ENCODE results near the gene HSF5. TPM values are rescaled to one million over a fixed set of nuclear protein-coding genes. Genes with fewer than 3 reads are reported as not detected.

Gene HSF5
- total RNA-seq, 1 donor from 2014 or later: 5.5 TPM

DNA sequence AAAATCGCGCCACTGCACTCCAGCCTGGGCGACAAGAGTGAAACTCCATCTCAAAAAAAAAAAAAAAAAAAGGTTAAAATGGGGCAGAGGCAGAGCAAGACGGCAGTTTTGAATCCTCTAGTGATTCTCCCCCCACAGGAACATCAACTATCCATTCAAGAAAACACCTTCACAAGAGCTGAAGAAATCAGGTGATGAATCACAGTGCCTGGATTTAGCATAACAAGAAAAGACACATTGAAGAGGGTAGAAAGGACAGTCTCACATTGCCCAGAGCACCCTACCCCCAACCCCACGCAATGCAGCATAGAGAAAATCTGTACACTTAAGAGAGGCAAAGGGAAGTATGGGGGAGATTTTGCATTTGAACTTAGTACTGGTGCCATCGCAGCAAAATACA is 42.1 kb downstream of the HSF5 start:
- H3K36me3 Mint-ChIP-seq (ENCODE audit: low read depth): peaks cover 35% of the 10 kb centered on the region
- no peak overlapping the region for H3K4me3 Mint-ChIP-seq
- intact Hi-C loops (cut with micrococcal nuclease): no loop called here
- CTCF ChIA-PET: interaction anchor here (0.6 to 7.3 kb wide), 3 partner anchors 56 to 245 kb away, joined by 3 to 103 read pairs (median 3); no protein-coding TSS in a partner anchor
- DNase-seq (no peak), ATAC-seq (ENCODE audit: low read depth) (no peak)
- H3K27me3 Mint-ChIP-seq: no peaks in the 10 kb centered on the region
- POLR2A ChIA-PET: interaction anchor here (0.6 to 2.3 kb wide), 3 partner anchors 19 to 129 kb away, joined by 4 to 13 read pairs (median 8); no protein-coding TSS in a partner anchor
- no peak overlapping the region for H3K27ac Mint-ChIP-seq
- TF ChIP-seq, protein P1, sequence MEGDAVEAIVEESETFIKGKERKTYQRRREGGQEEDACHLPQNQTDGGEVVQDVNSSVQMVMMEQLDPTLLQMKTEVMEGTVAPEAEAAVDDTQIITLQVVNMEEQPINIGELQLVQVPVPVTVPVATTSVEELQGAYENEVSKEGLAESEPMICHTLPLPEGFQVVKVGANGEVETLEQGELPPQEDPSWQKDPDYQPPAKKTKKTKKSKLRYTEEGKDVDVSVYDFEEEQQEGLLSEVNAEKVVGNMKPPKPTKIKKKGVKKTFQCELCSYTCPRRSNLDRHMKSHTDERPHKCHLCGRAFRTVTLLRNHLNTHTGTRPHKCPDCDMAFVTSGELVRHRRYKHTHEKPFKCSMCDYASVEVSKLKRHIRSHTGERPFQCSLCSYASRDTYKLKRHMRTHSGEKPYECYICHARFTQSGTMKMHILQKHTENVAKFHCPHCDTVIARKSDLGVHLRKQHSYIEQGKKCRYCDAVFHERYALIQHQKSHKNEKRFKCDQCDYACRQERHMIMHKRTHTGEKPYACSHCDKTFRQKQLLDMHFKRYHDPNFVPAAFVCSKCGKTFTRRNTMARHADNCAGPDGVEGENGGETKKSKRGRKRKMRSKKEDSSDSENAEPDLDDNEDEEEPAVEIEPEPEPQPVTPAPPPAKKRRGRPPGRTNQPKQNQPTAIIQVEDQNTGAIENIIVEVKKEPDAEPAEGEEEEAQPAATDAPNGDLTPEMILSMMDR (IDR thresholded peaks at IDR 0.05): no peak
- H3K4me1 Mint-ChIP-seq: peaks cover 11% of the 10 kb centered on the region
- H3K9me3 Mint-ChIP-seq: no peaks in the 10 kb centered on the region

DNA sequence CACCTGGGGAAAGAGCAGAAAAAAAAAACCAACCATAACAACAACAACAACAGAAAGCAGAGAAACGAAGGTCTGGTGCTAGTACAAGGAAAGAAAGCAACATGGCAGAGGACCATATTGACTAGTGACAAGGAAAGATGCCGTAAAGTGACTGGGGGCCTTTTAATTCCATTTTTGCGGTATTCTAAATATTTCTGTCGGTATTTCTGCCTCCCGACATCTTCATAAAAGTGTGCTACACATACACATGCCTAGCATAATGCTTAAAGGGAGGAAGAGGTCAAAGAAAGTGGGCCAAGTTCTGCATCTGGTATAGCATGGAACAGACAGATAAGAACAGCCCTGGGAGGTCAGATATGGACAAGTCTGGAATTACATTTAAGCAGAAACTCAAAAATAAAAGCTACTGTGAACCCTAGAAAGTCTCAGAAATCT is 51.4 kb downstream of the HSF5 start:
- ChIA-PET POLR2A (no interaction called here), CTCF (interaction anchor here (1.2 kb wide), 1 partner anchor 133 kb away, joined by 5 read pairs; no protein-coding TSS in a partner anchor)
- Mint-ChIP-seq H3K4me3 (no peak overlapping the region), H3K27ac (no peak overlapping the region), H3K9me3 (no peaks in the 10 kb centered on the region), H3K27me3 (no peaks in the 10 kb centered on the region), H3K36me3 (ENCODE audit: low read depth) (peaks cover 23% of the 10 kb centered on the region), H3K4me1 (no peaks in the 10 kb centered on the region)
- TF ChIP-seq, protein P1 (IDR thresholded peaks at IDR 0.05): no peak
- DNase-seq: no peak
- no peak for ATAC-seq (ENCODE audit: low read depth)
- intact Hi-C loops (cut with micrococcal nuclease): no loop called here

DNA sequence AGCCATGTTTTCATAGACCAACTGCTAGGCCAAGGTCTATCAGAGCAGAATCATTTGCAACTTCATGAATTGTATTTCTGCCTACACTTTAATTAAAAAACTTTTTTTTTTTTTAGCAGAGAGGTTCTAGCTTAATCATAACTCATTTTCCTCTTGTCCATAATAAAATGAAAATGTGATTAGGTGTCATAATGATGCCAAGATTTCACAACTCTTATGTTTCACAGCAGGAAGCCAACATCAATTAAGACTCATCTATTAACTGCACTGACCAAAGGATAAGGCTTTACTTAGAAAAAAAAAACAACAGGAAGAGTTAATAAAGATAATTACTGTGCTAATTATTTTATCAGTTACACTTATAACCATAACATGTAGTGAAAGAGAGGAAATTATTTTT is 52.0 kb downstream of the HSF5 start:
- Mint-ChIP-seq H3K36me3 (ENCODE audit: low read depth) (peaks cover 22% of the 10 kb centered on the region), H3K27me3 (no peaks in the 10 kb centered on the region), H3K4me1 (no peaks in the 10 kb centered on the region), H3K27ac (no peak overlapping the region), H3K9me3 (no peaks in the 10 kb centered on the region), H3K4me3 (no peak overlapping the region)
- TF ChIP-seq, protein P1 (IDR thresholded peaks at IDR 0.05): no peak
- DNase-seq: no peak
- no peak for ATAC-seq (ENCODE audit: low read depth)
- ChIA-PET CTCF (interaction anchor here (0.6 to 3.6 kb wide), 4 partner anchors 18 to 236 kb away, joined by 3 to 14 read pairs (median 3); partner anchors contain the start of gene RNF43), POLR2A (no interaction called here)
- intact Hi-C loops (cut with micrococcal nuclease): no loop called here

DNA sequence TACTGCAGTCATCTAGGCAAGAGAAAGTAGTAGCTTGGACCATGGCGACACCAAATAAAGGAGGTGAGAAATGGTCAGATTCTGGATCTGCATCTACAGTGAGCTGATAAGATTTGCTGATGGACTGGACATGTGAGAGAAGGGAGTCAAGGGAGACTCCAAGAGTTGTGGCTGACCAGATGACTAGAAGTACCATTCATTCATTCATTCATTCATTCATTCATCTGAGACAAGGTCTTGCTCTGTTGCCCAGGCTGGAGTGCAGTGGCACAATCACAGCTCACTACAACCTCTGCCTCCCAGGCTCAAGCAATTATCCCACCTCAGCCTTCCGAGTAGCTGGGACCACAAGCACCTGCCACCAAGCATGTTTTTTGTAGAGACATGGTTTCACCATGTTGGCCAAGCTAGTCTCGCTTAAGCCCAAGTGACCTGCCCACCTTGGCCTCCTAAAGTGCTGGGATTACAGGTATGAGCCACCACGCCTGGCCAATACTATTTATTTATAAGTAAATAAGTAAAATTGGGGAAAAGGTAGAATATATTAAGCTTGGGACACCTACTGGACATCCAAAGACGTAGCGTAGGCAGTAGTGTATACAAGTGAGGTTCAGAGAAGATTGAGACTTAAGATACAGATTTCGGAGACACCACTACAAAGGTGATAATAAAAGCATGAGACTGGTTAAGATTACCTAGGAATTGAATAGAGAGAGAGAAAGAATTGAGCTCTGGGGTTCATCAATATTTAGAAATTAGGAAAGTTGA is 55.2 kb downstream of the HSF5 start:
- TF ChIP-seq, protein P1 (IDR thresholded peaks at IDR 0.05): no peak
- POLR2A ChIA-PET: interaction anchor here (1.0 to 2.5 kb wide), 3 partner anchors 87 to 116 kb away, joined by 3 to 8 read pairs (median 4); no protein-coding TSS in a partner anchor

DNA sequence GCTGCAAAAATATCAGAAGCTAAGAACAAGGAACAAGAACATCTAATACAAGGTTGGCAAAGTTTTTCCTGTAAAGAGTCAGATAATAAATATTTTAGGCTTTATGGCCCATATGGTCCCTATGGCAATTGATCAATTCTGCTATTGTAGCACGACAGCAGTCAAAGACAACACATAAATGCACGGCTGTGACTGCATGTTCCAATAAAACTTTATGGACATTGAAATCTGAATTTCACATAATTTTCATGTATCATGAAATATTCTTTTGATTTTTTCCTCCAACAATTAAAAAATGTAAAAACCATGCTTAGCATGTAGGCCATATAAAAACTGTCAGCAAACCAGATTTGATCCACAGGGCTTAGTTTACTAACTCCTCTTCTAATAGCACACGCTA is 60.4 kb downstream of the HSF5 start:
- DNase-seq (no peak), ATAC-seq (ENCODE audit: low read depth) (no peak)
- H3K4me1 Mint-ChIP-seq: peaks cover 6% of the 10 kb centered on the region
- H3K27ac Mint-ChIP-seq: no peak overlapping the region
- TF ChIP-seq, protein P1 (IDR thresholded peaks at IDR 0.05): no peak
- intact Hi-C loops (cut with micrococcal nuclease): no loop called here
- POLR2A ChIA-PET: interaction anchor here (0.7 to 2.3 kb wide), 5 partner anchors 11 to 110 kb away, joined by 3 to 6 read pairs (median 3); partner anchors contain the start of gene RNF43
- peaks cover 7% of the 10 kb centered on the region for H3K36me3 Mint-ChIP-seq (ENCODE audit: low read depth)
- no peaks in the 10 kb centered on the region for H3K9me3 Mint-ChIP-seq
- H3K4me3 Mint-ChIP-seq: peak overlapping the region; percentile 69
- CTCF ChIA-PET: interaction anchor here (1.1 to 2.3 kb wide), 2 partner anchors 10 to 111 kb away, joined by 5 to 8 read pairs; partner anchors contain the start of gene RNF43
- no peaks in the 10 kb centered on the region for H3K27me3 Mint-ChIP-seq

More for the DNA sequence above, 55.2 kb downstream of the HSF5 start:
- no peak for DNase-seq
- peaks cover 3% of the 10 kb centered on the region for H3K4me1 Mint-ChIP-seq
- H3K4me3 Mint-ChIP-seq: no peak overlapping the region
- ATAC-seq (ENCODE audit: low read depth): no peak
- intact Hi-C loops (cut with micrococcal nuclease): no loop called here
- no peaks in the 10 kb centered on the region for H3K27me3 Mint-ChIP-seq
- H3K36me3 Mint-ChIP-seq (ENCODE audit: low read depth): peaks cover 15% of the 10 kb centered on the region
- CTCF ChIA-PET: interaction anchor here (0.8 to 3.6 kb wide), 2 partner anchors 88 to 115 kb away, joined by 3 to 14 read pairs; no protein-coding TSS in a partner anchor
- H3K27ac Mint-ChIP-seq: no peak overlapping the region
- H3K9me3 Mint-ChIP-seq: no peaks in the 10 kb centered on the region
